HG02852 (cell line): ENCODE measurements around the gene SLC18A2.

Source experiments
- ATAC-seq: cut with Tn5 transposase; IDR thresholded peaks from one replicate; pipeline ENCODE4 v1.9.1; 2021; ENCODE audit warnings: mild to moderate bottlenecking, moderate library complexity; ENCODE audit not compliant: unreplicated experiment

SLC18A2 gene

DNA sequence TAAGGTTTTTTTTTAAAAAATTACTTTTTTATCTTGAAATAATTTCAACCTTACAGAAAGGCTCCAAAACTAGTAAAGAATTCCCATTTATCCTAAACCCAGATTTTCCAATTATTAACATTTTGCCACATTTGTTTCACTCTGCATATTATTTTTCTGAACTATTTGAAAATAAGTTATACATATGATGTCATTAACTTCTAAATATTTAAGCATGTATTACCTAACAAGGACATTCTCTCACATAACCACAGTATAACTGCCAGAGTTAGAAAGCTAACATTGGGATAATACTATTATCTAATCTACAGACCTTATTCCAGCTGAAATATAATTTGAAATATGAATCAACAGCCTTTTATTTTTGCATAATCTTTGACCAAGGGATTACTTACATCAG lies 65.8 kb downstream of the SLC18A2 start:
- ATAC-seq, result no peak

DNA sequence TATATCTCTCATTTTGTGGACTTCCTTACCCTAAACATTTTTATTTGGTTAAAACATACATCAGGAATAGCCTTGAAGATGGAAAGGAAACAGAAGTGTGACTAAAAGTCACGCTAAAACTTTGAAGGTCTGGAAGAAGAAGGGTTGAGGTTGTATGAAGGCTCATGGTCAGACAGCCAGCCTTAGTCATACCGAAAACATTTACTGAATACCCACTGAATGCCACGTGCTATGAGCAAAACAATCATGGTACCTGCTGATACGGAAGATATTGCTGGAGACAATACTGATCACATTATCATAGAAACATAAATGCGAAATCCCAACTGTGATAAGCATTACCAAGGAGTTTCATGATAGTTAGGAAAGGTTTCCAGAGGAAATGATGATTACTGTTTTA lies 70.3 kb downstream of the SLC18A2 start:
- no peak for ATAC-seq

- ATAC-seq, result no peak
Measured at GRCh38 chr10:117312430-117312829, 71.5 kb downstream of the SLC18A2 start.

DNA sequence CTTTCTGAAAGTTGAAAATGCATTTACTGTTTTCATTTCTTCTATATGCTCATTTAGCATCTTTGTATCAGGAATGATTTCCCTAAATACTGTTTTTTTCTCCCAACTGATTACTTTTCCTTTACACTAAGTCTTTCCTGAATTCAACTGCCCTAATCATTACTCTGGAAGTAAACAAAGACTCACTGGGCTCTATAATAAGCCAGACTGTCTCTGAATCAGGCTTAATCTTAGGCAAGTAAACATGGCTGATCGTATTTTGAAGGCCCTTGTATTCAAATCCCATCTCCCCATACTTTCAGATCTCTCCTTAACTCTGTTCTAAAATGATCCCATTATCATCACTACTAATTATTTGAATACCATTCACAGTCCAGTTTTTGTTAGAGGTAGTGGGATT lies 72.7 kb downstream of the SLC18A2 start:
- no peak for ATAC-seq

- no peak for ATAC-seq
Measured at GRCh38 chr10:117316701-117317100, 75.8 kb downstream of the SLC18A2 start.

GRCh38 chr10:117318909-117319308 lies 78.0 kb downstream of the SLC18A2 start:
- no peak for ATAC-seq

GRCh38 chr10:117320050-117320665 lies 79.2 kb downstream of the SLC18A2 start:
- no peak for ATAC-seq

DNA sequence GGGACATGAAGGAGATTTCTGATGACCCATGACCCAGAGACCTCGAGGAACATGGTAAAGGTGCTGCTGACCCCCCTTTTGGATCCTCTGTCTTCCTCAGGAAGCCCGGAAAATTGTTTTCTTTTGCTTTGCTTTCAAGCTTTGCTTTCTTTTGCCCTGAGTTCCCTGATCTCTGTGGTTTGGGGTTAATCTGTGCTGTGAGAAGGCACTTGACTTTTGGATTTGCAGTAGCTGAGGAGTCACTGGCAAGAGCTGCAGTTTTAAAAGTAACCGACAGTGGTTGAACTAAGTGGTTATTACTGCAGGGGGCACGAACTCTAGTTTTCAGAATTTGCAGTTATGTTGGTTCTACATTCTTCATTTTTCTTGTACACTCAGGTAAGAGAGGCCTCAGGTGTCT lies 81.3 kb downstream of the SLC18A2 start:
- no peak for ATAC-seq

GRCh38 chr10:117324367-117324766 lies 83.5 kb downstream of the SLC18A2 start:
- ATAC-seq, result no peak

DNA sequence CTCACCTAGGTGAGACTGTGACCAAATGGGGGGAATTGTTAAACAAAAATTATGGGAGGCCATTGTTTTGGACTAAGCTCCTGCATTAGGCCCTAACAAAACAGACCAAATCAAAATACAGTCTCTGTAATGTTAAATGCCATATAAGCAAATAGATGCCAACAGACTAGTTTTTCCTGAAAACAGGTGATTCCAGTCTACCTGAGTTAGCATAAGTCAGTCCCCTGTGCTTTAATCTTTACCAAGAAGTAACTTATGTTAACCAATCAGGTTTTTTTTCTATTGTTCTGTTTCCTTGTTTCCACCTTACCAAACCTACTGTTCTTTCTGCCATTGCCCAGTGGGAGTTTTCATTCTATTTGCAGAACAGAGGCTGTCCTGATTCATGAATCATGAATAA lies 86.3 kb downstream of the SLC18A2 start:
- no peak for ATAC-seq
